HepG2 (cell line): ENCODE data around the gene RHOXF2.

Experiments
- ASH2L ChIP-seq: fragments of 300-600, 200-600 bp; sonication (generic); IDR thresholded peaks from 2 replicates; pipeline ENCODE4 v1.7.0; 2017; ENCODE audit warnings: low read depth, mild to moderate bottlenecking, moderate library complexity, mixed read lengths, low read length; ENCODE audit not compliant: insufficient read length
- ATF7-NPFF ChIP-seq: sonication (generic); formaldehyde crosslinking; IDR thresholded peaks from 2 replicates; pipeline ENCODE4 v1.8.1; 2023; ENCODE audit warnings: mild to moderate bottlenecking, low read depth, missing genetic modification reagents, moderate library complexity
- HMGXB4 ChIP-seq, 2 experiments: sonication (generic) in 1 of 2; formaldehyde crosslinking in 1 of 2; IDR thresholded peaks; 2 replicates each; pipeline versions ENCODE4 v1.4.0 to v1.6.1; 2018 to 2020; ENCODE audit warnings: missing genetic modification reagents in 2 of 2, borderline replicate concordance in 1 of 2, low read depth in 1 of 2, mild to moderate bottlenecking in 1 of 2, missing biosample characterization in 1 of 2
- MYNN ChIP-seq: sonication (generic); formaldehyde crosslinking; IDR thresholded peaks from 2 replicates; pipeline ENCODE4 v1.4.0; 2020; ENCODE audit warnings: mild to moderate bottlenecking, low read depth, missing genetic modification reagents
- PHF20 ChIP-seq: sonication (generic); formaldehyde crosslinking; IDR thresholded peaks from 2 replicates; pipeline ENCODE4 v1.5.0; 2020; ENCODE audit warnings: mild to moderate bottlenecking, missing genetic modification reagents
- U2AF1 ChIP-seq: fragments of 200-400 bp; formaldehyde crosslinking; optimal IDR thresholded peaks from 2 replicates; pipeline ENCODE3; 2017; ENCODE audit warnings: mild to moderate bottlenecking, low read depth, low read length

- TF ChIP-seq HMGXB4 (CRISPR knock-in tag; IDR thresholded peaks at IDR 0.05; ENCODE audit: borderline replicate concordance in 1 of 2, low read depth in 1 of 2) (no peak), ATF7-NPFF (CRISPR knock-in tag) (no peak), ASH2L (no peak), MYNN (CRISPR knock-in tag) (no peak), PHF20 (CRISPR knock-in tag) (no peak), U2AF1 (no peak)
Measured at GRCh38 chrX:120147537-120147936, 10.9 kb upstream of the RHOXF2 start.
